Measurements from ENCODE around the gene IFNGR2.

DNA sequence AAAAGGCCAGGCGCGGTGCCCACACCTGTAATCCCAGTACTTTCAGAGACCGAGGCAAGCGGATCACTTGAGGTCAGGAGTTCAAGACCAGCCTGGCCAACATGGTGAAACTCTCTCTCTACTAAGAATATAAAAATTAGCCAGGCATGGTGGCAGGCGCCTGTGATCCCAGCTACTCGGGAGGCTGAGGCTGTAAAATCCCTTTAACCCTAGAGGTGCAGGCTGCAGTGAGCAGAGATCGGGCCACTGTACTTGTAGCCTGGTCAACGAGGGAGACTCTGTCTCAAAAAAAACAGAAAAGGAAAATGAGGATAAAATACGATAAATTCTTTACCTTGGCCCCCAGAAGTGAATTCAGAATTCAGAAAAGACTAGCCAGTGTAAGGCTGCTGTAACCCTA lies 75.0 kb downstream of the IFNGR2 start:
- no peak for TF ChIP-seq CSDC2 (CRISPR knock-in tag; IDR thresholded peaks at IDR 0.05)
- TF ChIP-seq, protein P1, sequence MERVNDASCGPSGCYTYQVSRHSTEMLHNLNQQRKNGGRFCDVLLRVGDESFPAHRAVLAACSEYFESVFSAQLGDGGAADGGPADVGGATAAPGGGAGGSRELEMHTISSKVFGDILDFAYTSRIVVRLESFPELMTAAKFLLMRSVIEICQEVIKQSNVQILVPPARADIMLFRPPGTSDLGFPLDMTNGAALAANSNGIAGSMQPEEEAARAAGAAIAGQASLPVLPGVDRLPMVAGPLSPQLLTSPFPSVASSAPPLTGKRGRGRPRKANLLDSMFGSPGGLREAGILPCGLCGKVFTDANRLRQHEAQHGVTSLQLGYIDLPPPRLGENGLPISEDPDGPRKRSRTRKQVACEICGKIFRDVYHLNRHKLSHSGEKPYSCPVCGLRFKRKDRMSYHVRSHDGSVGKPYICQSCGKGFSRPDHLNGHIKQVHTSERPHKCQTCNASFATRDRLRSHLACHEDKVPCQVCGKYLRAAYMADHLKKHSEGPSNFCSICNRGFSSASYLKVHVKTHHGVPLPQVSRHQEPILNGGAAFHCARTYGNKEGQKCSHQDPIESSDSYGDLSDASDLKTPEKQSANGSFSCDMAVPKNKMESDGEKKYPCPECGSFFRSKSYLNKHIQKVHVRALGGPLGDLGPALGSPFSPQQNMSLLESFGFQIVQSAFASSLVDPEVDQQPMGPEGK (CRISPR knock-in tag; IDR thresholded peaks at IDR 0.05; ENCODE audit: borderline replicate concordance), result no peak
- TF ChIP-seq RARB (CRISPR knock-in tag; IDR thresholded peaks at IDR 0.05), result no peak
- TF ChIP-seq ZNF70 (CRISPR knock-in tag; IDR thresholded peaks at IDR 0.05), result no peak
- TF ChIP-seq, protein P2, sequence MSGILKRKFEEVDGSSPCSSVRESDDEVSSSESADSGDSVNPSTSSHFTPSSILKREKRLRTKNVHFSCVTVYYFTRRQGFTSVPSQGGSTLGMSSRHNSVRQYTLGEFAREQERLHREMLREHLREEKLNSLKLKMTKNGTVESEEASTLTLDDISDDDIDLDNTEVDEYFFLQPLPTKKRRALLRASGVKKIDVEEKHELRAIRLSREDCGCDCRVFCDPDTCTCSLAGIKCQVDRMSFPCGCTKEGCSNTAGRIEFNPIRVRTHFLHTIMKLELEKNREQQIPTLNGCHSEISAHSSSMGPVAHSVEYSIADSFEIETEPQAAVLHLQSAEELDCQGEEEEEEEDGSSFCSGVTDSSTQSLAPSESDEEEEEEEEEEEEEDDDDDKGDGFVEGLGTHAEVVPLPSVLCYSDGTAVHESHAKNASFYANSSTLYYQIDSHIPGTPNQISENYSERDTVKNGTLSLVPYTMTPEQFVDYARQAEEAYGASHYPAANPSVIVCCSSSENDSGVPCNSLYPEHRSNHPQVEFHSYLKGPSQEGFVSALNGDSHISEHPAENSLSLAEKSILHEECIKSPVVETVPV (CRISPR knock-in tag; IDR thresholded peaks at IDR 0.05), result no peak
- TF ChIP-seq ZFP3 (CRISPR knock-in tag; IDR thresholded peaks at IDR 0.05), result no peak
- no peak for TF ChIP-seq ZFP30 (CRISPR knock-in tag; IDR thresholded peaks at IDR 0.05)
